Psoas muscle (tissue), 8 donors: ENCODE results near the gene POLR2L. TPM values are rescaled to one million over a fixed set of nuclear protein-coding genes. Genes with fewer than 3 reads are reported as not detected.

Source experiments
- ATAC-seq, 4 donors: fragments of 200-7000 bp; cut with Tn5 transposase; one replicate each; pipeline ENCODE4 v1.9.1; 2020; ENCODE audit warnings: moderate library complexity in 3 of 4, mild to moderate bottlenecking in 2 of 4
- DNase-seq, 2 donors: peaks; one replicate each; pipeline ENCODE4 v3.0.0-alpha.2; 2020
- H3K27ac ChIP-seq: fragments of 200-600 bp; one replicate; pipeline ENCODE4 v1.8.0; 2022
- H3K27me3 ChIP-seq, 3 donors: fragments of 200-600 bp in 1 of 3; one replicate each; pipeline versions ENCODE4 v1.6.1 to v1.8.0; 2013 to 2022; ENCODE audit warnings: low read length in 2 of 3, mild to moderate bottlenecking in 2 of 3, moderate library complexity in 1 of 3; ENCODE audit not compliant: insufficient read depth in 3 of 3
- H3K36me3 ChIP-seq, 2 donors: fragments of 200-600 bp in 1 of 2; one replicate each; pipeline versions ENCODE4 v1.6.1 to v1.8.0; 2013 to 2022; ENCODE audit warnings: low read depth in 1 of 2, mild to moderate bottlenecking in 1 of 2, moderate library complexity in 1 of 2; ENCODE audit not compliant: insufficient read depth in 1 of 2
- H3K4me1 ChIP-seq: fragments of 200-600 bp; one replicate; pipeline ENCODE4 v1.8.0; 2022
- H3K4me3 ChIP-seq: fragments of 200-600 bp; one replicate; pipeline ENCODE4 v1.8.0; 2022; ENCODE audit warnings: mild to moderate bottlenecking
- H3K9me3 ChIP-seq: fragments of 200-600 bp; one replicate; pipeline ENCODE4 v1.8.0; 2022
- WGBS, 3 donors: extraction: QIAGEN DNeasy Blood & Tissue Kit; methylation state at CpG; one replicate each; pipeline versions ENCODE4 v1.1.6 to v1.1.7; 2013; 5-methylcytosine and 5-hydroxymethylcytosine counted together
- intact Hi-C, 2 donors: fragments of 100-400 bp; cut with DNase I; formaldehyde crosslinking; loops; one replicate each; pipeline versions ENCODE4 v1.11.0 to v1.14.2; 2022
- polyA plus RNA-seq, 3 donors: library from polyadenylated mRNA; stranded (reverse); fragments of 200-250 nt; gene quantifications; one replicate each; pipeline ENCODE4 v1.2.3, GENCODE V29; 2013
- total RNA-seq, 4 donors: library from RNA; stranded (reverse); fragmentation: NEBNext Ultra II Directional in 2 of 4; extraction: Animal tissue kit (Norgen Biotek cat#: 25700) in 2 of 4; gene quantifications; one replicate each; pipeline versions ENCODE4 v1.2.1 to v1.2.4, GENCODE V29; 2021 to 2023
- TF ChIP-seq, protein P1 (sequence below): fragments of 200-600 bp; IDR thresholded peaks from one replicate; pipeline ENCODE4 v1.8.0; 2022; ENCODE audit warnings: antibody characterized with exemption
- donor health status: healthy with polysubstance abuse.
- donor health status: DM: no; HTN: no; CAD: no; lungs with moderate emphysema.
- donor health status: Bipolar disorder and iron deficiency.
- donor health status: healthy.
- donor health status: DM: yes; HTN: yes; CAD: no.
- donor health status: DM: no; HTN: no; CAD: no.
- donor health status: DM: no; HTN: no; CAD: no.
- donor health status: DM: yes; HTN: yes; CAD: no.

The POLR2L gene
- total and polyA plus RNA-seq, 7 donors, result 113 to 205 (median 176) TPM

GRCh38 chr11:868394-868793 is 26.1 kb upstream of the POLR2L start:
- Histone ChIP-seq H3K27ac (no peak overlapping the region), H3K27me3 (no peaks in the 10 kb centered on the region), H3K9me3 (no peaks in the 10 kb centered on the region), H3K4me1 (no peaks in the 10 kb centered on the region), H3K36me3 (peaks cover 0 to 33% of the 10 kb centered on the region in 2 donors), H3K4me3 (no peak overlapping the region)
- TF ChIP-seq, protein P1, sequence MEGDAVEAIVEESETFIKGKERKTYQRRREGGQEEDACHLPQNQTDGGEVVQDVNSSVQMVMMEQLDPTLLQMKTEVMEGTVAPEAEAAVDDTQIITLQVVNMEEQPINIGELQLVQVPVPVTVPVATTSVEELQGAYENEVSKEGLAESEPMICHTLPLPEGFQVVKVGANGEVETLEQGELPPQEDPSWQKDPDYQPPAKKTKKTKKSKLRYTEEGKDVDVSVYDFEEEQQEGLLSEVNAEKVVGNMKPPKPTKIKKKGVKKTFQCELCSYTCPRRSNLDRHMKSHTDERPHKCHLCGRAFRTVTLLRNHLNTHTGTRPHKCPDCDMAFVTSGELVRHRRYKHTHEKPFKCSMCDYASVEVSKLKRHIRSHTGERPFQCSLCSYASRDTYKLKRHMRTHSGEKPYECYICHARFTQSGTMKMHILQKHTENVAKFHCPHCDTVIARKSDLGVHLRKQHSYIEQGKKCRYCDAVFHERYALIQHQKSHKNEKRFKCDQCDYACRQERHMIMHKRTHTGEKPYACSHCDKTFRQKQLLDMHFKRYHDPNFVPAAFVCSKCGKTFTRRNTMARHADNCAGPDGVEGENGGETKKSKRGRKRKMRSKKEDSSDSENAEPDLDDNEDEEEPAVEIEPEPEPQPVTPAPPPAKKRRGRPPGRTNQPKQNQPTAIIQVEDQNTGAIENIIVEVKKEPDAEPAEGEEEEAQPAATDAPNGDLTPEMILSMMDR, result no peak
- 83 to 87% (median 86%) methylated on average over 17 of the region's 17 CpGs for WGBS, 3 donors
- DNase-seq, result no peak
- ATAC-seq, result no peak
- intact Hi-C loops, result no loop called here

GRCh38 chr11:867856-868358 is 25.6 kb upstream of the POLR2L start:
- H3K9me3 ChIP-seq, result no peaks in the 10 kb centered on the region
- ATAC-seq (no peak), DNase-seq (no peak)
- WGBS, 3 donors, result 88 to 94% (median 91%) methylated on average over 8 of the region's 8 CpGs
- no peaks in the 10 kb centered on the region for H3K4me1 ChIP-seq
- H3K27me3 ChIP-seq, result no peaks in the 10 kb centered on the region
- intact Hi-C loops, result no loop called here
- no peak overlapping the region for H3K4me3 ChIP-seq
- H3K36me3 ChIP-seq, result peaks cover 0 to 37% of the 10 kb centered on the region in 2 donors
- TF ChIP-seq, protein P1, result no peak
- H3K27ac ChIP-seq, result no peak overlapping the region

DNA sequence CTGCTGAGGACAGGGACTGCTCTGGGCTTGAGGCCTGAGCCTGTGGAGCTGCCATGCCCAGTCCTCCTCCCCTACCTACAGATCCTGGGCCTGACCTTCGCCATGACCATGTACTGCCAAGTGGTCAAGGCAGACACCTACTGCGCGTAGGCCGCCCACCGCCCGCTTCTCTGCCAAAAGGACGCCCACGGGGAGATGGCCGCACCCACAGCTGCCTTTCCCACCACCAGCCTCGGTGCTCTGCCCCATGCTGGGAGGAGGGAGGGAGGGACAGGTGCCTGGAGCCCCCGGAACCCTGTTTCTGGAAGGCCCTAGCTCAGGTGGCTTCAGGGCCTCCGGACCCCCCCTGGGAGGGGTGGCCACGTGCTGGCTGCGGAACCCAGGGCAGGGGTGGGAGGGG is 24.2 kb upstream of the POLR2L start:
- no peak overlapping the region for H3K4me3 ChIP-seq
- DNase-seq (no peak), ATAC-seq (no peak)
- no peaks in the 10 kb centered on the region for H3K27me3 ChIP-seq
- H3K27ac ChIP-seq, result no peak overlapping the region
- 86 to 90% (median 89%) methylated on average over 14 of the region's 14 CpGs for WGBS, 3 donors
- H3K36me3 ChIP-seq, result peaks cover 0 to 39% of the 10 kb centered on the region in 2 donors
- intact Hi-C loops, result no loop called here
- TF ChIP-seq, protein P1, result no peak
- no peaks in the 10 kb centered on the region for H3K4me1 ChIP-seq
- no peaks in the 10 kb centered on the region for H3K9me3 ChIP-seq

- H3K36me3 ChIP-seq, result peaks cover 0 to 39% of the 10 kb centered on the region in 2 donors
- H3K27ac ChIP-seq, result no peak overlapping the region
- ATAC-seq (no peak), DNase-seq (no peak)
- no peaks in the 10 kb centered on the region for H3K9me3 ChIP-seq
- H3K4me1 ChIP-seq, result no peaks in the 10 kb centered on the region
- intact Hi-C loops, result no loop called here
- no peak overlapping the region for H3K4me3 ChIP-seq
- TF ChIP-seq, protein P1, result no peak
- WGBS, 3 donors, result 84 to 86% (median 85%) methylated on average over 39 to 41 of the region's 41 CpGs
- H3K27me3 ChIP-seq, result no peaks in the 10 kb centered on the region
Observed at GRCh38 chr11:865462-866430, 23.4 kb upstream of the POLR2L start.
